ENCODE measurements around the gene ZNF69.
"Not testable (repeated sequence)": the region's sequence is repeated elsewhere in the genome, so short reads cannot be mapped to it uniquely, and the experiment has no call there.

The ZNF69 gene

GRCh38 chr19:11887611-11888531 lies at the start of gene ZNF69:
ZNF69 (plus strand) TSS chr19:11887782; CDS start chr19:11887924, 142 bp downstream.
- peak within 1 kb of the TSS in 18 of 21 experiments; percentile 42 to 82 (median 72) for H3K27ac ChIP-seq

DNA sequence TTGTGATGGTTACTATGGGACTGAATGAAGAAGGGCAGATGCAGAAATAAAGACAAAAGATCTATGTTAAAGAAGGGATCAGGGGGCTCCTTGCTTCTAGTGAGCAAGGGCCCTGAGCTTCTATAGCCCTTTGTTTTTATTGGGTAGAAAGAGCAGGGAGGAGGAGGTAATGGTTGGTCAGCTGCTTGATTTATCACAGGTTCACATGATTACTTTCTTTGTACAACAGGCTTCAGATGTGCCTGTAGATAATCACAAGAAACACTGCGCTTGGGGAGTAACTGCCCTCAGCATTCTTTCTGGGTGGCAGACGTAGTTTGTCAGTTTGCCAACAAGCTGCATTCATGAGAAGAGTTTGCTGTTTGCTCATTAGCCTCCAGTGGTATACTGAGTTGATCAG lies 43.9 kb upstream of the ZNF69 start:
- no peak overlapping the region for H3K27ac ChIP-seq
- H3K4me3 ChIP-seq, result no peak overlapping the region

More at GRCh38 chr19:11887611-11888531, at the start of gene ZNF69:
- H3K4me3 ChIP-seq, result peak within 1 kb of the TSS; percentile 42 to 71 (median 49)

- H3K4me3 ChIP-seq, H3K27ac ChIP-seq: not testable (repeated sequence)
These were observed 40.0 kb upstream of the ZNF69 start for GRCh38 chr19:11847615-11848014.

DNA sequence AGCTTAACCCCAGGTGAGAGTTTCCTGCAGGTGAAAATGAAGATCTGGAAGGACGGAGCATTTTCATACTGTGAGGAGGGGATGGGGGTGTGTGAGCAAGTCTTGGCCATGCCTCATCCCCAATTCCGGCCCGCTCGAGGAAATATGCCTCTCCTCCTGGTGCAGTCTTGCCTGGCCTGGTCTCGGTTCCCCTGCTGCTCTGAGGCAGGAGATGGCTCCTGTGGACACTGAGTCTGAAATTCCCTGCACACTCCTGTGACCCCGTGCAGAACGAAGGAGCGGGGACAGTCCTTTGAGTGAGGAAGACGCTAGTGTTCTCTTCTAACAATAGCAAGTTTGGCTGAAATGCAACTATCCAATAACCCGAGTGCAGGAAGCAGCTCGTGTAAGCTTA lies 39.4 kb upstream of the ZNF69 start:
- H3K27ac ChIP-seq, result peak overlapping the region in 9 of 21 experiments; percentile 34 to 81 (median 55)
- peak overlapping the region; percentile 51 to 74 (median 61) for H3K4me3 ChIP-seq

- Histone ChIP-seq H3K4me3 (peak within 1 kb of the TSS; percentile 51 to 74 (median 61)), H3K27ac (peak within 1 kb of the TSS in 18 of 21 experiments; percentile 2 to 81 (median 62))
These were observed 38.8 kb upstream of the ZNF69 start, which contains the start of gene ZNF439 for GRCh38 chr19:11848594-11849469. ZNF439 (plus strand) TSS chr19:11848726; CDS start chr19:11848868, 142 bp downstream.

- not testable (repeated sequence) for H3K27ac ChIP-seq, H3K4me3 ChIP-seq
These were observed 37.3 kb upstream of the ZNF69 start for GRCh38 chr19:11850289-11850688.

- Histone ChIP-seq H3K27ac (no peak overlapping the region), H3K4me3 (no peak overlapping the region)
These were observed 34.2 kb upstream of the ZNF69 start for GRCh38 chr19:11853358-11853757.

GRCh38 chr19:11856596-11857250 lies 30.9 kb upstream of the ZNF69 start:
- H3K27ac ChIP-seq, result peak overlapping the region in 1 of 21 experiments; percentile 17
- no peak overlapping the region for H3K4me3 ChIP-seq

GRCh38 chr19:11860721-11861120 lies 26.9 kb upstream of the ZNF69 start:
- Histone ChIP-seq H3K4me3 (no peak overlapping the region), H3K27ac (no peak overlapping the region)

GRCh38 chr19:11861301-11861700 lies 26.3 kb upstream of the ZNF69 start:
- Histone ChIP-seq H3K4me3 (no peak overlapping the region), H3K27ac (no peak overlapping the region)

DNA sequence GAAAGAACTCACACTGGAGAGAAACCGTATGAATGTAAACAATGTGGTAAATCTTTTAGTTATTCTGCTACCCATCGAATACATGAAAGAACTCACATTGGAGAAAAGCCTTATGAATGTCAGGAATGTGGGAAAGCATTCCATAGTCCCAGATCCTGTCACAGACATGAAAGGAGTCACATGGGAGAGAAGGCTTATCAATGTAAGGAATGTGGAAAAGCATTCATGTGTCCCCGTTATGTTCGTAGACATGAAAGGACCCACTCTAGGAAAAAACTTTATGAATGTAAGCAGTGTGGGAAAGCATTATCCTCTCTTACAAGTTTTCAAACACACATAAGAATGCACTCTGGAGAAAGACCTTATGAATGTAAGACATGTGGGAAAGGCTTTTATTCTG lies 19.8 kb upstream of the ZNF69 start:
- H3K27ac ChIP-seq, H3K4me3 ChIP-seq: not testable (repeated sequence)

GRCh38 chr19:11868188-11868587 lies 19.4 kb upstream of the ZNF69 start:
- Histone ChIP-seq H3K4me3 (no peak overlapping the region), H3K27ac (no peak overlapping the region)

DNA sequence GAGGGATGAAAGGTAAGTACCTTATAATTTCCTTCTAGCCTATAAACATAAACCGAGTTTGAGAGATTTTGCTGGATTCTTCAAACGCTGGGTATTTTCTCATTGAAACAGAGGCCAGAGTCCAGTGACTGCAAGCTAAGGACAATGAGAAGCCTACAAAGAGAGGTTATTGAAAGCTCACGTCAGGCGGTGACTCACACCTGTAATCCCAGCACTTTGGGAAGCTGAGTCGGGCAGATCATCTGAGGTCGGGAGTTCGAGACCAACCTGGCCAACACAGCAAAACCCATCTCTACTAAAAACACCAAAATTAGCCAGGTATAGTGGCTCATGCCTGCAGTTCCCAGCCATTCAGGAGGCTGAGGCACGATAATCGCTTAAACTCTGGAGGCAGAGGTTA lies 15.0 kb upstream of the ZNF69 start:
- Histone ChIP-seq H3K4me3 (no peak overlapping the region), H3K27ac (no peak overlapping the region)

DNA sequence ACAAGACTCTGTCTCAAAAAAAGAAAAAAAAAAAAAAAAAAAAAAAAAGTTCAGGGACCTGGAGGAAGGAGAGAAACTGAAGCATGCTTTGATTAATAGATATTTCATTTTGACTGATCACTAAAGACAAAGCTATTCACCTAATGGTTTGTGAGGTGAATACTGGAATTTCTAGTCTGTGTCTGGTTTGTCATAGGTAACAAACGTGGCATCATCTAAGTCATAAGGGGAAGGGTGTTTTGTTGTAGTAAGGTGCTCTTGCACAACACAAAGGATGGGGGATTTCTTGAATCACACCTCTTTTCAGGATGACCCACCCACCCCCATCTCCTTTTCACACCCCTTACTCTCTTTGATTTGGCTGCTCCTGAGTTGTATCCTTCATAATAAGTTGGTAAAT lies 13.8 kb upstream of the ZNF69 start:
- Histone ChIP-seq H3K4me3 (no peak overlapping the region), H3K27ac (no peak overlapping the region)

DNA sequence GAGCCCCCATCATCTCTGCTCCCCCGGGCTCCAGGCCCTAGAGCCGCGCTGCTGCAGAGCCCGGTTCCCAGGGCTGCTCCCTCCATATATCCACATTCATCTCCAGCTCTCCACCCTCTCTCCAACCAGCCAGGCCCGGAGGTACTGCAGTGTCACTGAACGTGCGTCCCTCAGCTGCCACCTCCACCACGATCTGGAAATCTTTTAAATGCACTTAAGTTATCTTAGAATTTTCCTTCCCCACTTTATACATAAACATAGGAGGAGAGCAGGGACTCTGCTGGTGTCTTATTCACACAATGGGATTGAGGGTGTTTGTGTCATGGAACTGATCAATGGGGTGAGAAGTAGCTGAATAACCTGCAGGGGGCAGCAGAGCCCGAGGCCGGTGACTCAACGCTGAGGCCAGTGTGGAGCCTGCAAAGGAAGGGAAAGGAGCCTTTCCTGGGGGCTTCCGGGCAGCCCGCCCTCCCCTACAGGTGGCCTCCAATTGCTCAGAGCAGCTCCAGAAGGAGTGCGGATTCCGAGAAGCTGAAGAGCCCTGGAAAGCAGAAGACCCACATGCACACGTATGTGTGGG lies 7.8 kb upstream of the ZNF69 start:
- not testable (repeated sequence) for H3K27ac ChIP-seq, H3K4me3 ChIP-seq

DNA sequence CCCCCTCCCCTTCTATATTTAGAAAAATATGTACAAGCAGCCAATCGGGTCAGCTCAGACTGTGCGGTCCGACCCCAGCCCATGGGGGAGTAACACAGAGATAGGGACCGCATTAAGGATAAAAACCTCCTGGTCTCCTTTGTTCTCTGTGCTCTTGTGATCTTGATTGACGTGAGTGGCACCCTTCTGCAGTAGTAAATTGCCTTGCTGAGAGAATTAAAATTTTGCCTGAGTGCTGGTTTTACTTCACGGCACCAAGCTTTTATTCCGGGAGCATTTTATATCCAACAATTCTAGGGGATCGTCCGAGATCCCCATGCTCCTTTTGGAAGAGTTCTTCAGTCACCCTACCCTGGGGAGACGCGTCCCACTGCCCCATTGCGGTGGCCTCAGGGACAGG lies 7.0 kb upstream of the ZNF69 start:
- H3K4me3 ChIP-seq, result no peak overlapping the region
- H3K27ac ChIP-seq, result no peak overlapping the region

DNA sequence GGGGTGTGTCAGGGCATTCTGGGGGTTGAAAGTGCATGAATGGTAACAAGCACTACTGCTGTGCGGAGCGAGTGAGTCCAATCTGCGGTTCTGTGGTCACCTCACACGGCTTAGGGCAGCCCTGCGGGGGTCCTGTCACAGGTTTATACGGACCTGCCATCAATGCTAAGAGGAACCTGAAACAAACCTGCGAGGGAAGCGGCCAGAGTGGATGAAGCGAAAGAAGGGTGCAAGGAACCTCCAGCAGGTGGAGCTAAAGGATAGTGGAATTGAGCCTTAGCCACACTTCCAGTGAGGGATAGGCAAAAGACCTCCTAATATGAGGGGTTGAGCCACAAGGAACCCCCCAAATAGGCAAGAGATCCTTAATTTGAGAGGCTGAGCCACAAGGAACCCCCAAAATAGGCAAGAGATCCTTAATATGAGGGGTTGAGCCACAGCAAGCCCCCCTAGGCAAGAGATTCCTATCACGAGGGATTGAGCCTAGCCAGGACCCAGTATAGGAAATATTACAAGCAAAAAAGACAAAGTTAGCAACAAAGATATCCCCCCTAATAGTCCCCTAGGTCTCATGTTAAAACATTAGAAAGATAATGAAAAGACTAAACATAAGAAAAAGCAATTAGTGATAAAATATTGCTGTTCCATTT lies 6.3 kb upstream of the ZNF69 start:
- Histone ChIP-seq H3K4me3 (no peak overlapping the region), H3K27ac (no peak overlapping the region)

DNA sequence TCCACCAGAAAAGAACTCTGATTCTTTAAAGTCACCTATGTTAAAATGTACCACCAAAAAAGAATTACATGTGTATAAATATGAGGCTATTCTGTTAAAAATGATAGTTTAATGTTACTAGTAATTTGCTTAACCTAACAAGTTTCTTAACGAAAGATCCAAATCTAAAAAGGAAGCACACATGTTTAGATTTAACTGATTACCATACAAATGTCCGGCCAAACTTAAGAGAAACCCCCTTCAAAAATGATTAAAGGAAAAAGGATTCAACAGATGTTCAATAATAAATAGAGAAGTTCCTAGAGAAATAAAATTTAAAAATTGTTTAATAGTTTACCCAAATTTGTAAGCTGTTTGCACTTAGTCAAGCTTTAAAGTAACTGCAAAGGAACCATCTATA lies 5.0 kb upstream of the ZNF69 start:
- Histone ChIP-seq H3K27ac (no peak overlapping the region), H3K4me3 (no peak overlapping the region)

- H3K4me3 ChIP-seq, result peak overlapping the region in 6 of 7 experiments; percentile 42 to 71 (median 51)
- peak overlapping the region in 9 of 21 experiments; percentile 42 to 82 (median 72) for H3K27ac ChIP-seq
These were observed 360 bp upstream of the ZNF69 start for GRCh38 chr19:11887234-11887610.
